ENCODE measurements around the gene CCDC78. TPM values are rescaled to one million over a fixed set of nuclear protein-coding genes. Genes with fewer than 3 reads are reported as not detected.

The CCDC78 gene
- total RNA-seq, 1 donor from 2014 or later = 2.5 TPM

GRCh38 chr16:711548-712320 lies 14.5 kb downstream of the CCDC78 start:
- TF ChIP-seq, protein P1, sequence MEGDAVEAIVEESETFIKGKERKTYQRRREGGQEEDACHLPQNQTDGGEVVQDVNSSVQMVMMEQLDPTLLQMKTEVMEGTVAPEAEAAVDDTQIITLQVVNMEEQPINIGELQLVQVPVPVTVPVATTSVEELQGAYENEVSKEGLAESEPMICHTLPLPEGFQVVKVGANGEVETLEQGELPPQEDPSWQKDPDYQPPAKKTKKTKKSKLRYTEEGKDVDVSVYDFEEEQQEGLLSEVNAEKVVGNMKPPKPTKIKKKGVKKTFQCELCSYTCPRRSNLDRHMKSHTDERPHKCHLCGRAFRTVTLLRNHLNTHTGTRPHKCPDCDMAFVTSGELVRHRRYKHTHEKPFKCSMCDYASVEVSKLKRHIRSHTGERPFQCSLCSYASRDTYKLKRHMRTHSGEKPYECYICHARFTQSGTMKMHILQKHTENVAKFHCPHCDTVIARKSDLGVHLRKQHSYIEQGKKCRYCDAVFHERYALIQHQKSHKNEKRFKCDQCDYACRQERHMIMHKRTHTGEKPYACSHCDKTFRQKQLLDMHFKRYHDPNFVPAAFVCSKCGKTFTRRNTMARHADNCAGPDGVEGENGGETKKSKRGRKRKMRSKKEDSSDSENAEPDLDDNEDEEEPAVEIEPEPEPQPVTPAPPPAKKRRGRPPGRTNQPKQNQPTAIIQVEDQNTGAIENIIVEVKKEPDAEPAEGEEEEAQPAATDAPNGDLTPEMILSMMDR (IDR thresholded peaks at IDR 0.05; ENCODE audit: insufficient read depth, low read length, poor library complexity, severe bottlenecking) = peak; percentile 88

DNA sequence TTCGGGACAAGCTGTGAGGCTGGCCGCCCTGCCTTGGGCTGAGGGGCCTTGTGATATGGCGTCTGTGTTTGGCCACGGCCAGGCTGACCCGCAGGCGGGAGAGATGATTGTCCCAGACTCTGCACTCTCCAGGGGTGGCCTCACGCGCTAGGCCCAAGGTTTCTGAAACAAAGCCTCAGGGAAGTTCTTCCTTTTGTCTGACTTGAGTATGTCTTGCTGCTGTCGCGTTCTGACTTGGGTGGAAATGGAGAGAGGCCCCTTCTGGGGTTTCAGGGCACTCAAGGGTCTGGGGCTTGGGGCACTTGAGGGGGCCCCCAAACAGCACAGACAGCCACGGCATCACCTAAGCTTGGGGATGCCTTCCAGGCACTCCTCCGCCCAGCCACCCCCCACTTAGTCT lies 15.2 kb downstream of the CCDC78 start:
- TF ChIP-seq, protein P1 (IDR thresholded peaks at IDR 0.05; ENCODE audit: insufficient read depth, low read length, poor library complexity, severe bottlenecking) = no peak
- DNase-seq (ENCODE audit: low read depth) = no peak
- peaks cover 53% of the 10 kb centered on the region for H3K27me3 ChIP-seq (ENCODE audit: control insufficient read depth, insufficient read depth, low read length)
- H3K4me3 ChIP-seq (ENCODE audit: low read depth, low read length) = no peak overlapping the region
- no peaks in the 10 kb centered on the region for H3K36me3 ChIP-seq (ENCODE audit: control insufficient read depth, insufficient read depth, low read length)

More at GRCh38 chr16:711548-712320, 14.5 kb downstream of the CCDC78 start:
- Histone ChIP-seq H3K4me3 (ENCODE audit: low read depth, low read length) (no peak overlapping the region), H3K27me3 (ENCODE audit: control insufficient read depth, insufficient read depth, low read length) (peaks cover 47% of the 10 kb centered on the region), H3K36me3 (ENCODE audit: control insufficient read depth, insufficient read depth, low read length) (no peaks in the 10 kb centered on the region)
- DNase-seq (ENCODE audit: low read depth) = no peak

- H3K27me3 ChIP-seq (ENCODE audit: control insufficient read depth, insufficient read depth, low read length) = peaks cover 56% of the 10 kb centered on the region
- TF ChIP-seq, protein P1 (IDR thresholded peaks at IDR 0.05; ENCODE audit: insufficient read depth, low read length, poor library complexity, severe bottlenecking) = no peak
- DNase-seq (ENCODE audit: low read depth) = no peak
- no peaks in the 10 kb centered on the region for H3K36me3 ChIP-seq (ENCODE audit: control insufficient read depth, insufficient read depth, low read length)
- H3K4me3 ChIP-seq (ENCODE audit: low read depth, low read length) = no peak overlapping the region
Measured at GRCh38 chr16:710500-711075, 15.7 kb downstream of the CCDC78 start.

DNA sequence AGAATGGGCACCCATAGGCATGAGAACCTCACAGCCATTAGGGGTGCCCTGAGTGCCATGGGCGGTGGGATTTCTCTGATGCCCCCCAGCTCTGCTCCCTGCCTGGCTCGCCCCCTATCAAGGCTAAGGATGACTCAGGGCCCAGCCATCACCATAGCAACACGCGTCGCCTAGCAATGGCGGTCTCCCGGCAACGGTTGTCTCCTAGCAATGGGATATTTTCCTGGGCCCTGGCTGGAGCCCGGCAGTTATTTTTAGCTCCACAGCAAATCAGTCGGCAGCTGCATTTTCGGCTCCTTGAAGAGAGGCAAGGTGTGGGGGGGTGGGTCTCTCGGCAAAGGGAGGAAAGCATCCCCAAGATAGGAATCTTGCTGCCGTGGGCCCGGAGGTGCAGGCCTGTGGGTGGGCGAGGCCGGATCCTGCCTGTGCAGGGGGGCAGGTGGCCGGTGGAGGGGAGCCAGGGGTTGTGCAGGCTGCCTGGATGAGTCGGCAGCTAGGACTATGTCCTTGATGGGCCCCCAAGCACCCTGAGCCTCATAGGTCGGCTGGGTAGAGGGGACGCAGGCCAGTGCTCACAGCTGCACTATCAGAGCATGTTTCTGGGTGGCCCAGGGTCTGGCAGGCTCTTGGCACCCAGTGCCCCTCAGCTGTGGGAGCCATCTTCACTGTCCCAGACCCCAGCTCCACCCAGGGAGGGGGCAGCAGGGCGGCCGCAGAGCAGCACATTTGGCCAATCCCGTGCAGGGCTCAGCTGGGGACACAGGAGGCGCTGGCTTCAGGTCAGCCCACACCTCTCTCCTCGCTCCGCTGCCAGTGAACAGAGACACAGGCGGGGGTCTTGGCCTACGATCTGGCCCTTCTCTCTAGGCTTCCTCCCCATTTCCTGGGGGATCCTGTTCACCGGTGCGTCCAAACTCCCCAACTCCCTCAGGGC lies 16.4 kb downstream of the CCDC78 start:
- Histone ChIP-seq H3K4me3 (ENCODE audit: low read depth, low read length) (no peak overlapping the region), H3K36me3 (ENCODE audit: control insufficient read depth, insufficient read depth, low read length) (no peaks in the 10 kb centered on the region), H3K27me3 (ENCODE audit: control insufficient read depth, insufficient read depth, low read length) (peaks cover 61% of the 10 kb centered on the region)
- DNase-seq (ENCODE audit: low read depth) = no peak
- TF ChIP-seq, protein P1 (IDR thresholded peaks at IDR 0.05; ENCODE audit: insufficient read depth, low read length, poor library complexity, severe bottlenecking) = peak; percentile 11

- DNase-seq (ENCODE audit: low read depth) = no peak
- Histone ChIP-seq H3K27me3 (ENCODE audit: control insufficient read depth, insufficient read depth, low read length) (peaks cover 70% of the 10 kb centered on the region), H3K4me3 (ENCODE audit: low read depth, low read length) (no peak overlapping the region), H3K36me3 (ENCODE audit: control insufficient read depth, insufficient read depth, low read length) (no peaks in the 10 kb centered on the region)
- TF ChIP-seq, protein P1 (IDR thresholded peaks at IDR 0.05; ENCODE audit: insufficient read depth, low read length, poor library complexity, severe bottlenecking) = no peak
Measured at GRCh38 chr16:708959-709358, 17.3 kb downstream of the CCDC78 start.

All from kidney epithelial cell (primary cell).